ENCODE results near the gene TNFSF13. TPM values are rescaled to one million over a fixed set of nuclear protein-coding genes. Genes with fewer than 3 reads are reported as not detected.
A peak's percentile ranks its signal among the peaks of the same experiment; 100 is the strongest.

TNFSF13 gene
- total and polyA plus RNA-seq, 2 of the 8 experiments (the other 6 are each of a cell fraction or from before 2014, with no cell fraction given): 2.1 to 2.6 TPM

DNA sequence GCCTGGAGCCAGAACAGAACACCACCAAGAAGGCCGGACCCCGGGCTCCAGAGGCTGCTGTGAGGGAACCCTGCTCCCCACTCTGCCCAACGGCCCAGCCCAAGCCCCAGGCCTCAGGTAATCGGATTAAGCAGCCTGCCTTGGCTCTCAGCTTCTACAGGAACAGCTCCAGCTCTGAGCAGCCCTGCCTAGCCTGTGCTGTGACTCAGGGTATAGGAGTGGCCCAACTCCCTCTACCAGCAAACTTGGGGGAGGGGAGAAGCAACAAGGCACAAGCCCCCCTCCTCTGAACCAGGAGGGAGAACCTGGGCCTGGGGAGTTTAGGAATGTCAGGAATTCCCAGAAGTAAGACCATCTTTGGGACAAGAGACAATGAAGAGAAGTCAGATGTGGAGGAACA lies 32.2 kb downstream of the TNFSF13 start:
- Histone ChIP-seq H2BK20ac (ENCODE audit: low read length) (no peak overlapping the region), H3K9me3 (ENCODE audit: insufficient read depth in 2 of 2, low read depth in 1 of 2, low read length in 1 of 2) (no peaks in the 10 kb centered on the region), H3K23ac (ENCODE audit: insufficient read length) (no peak overlapping the region), H3K23me2 (ENCODE audit: low read depth, low read length) (peaks cover 15% of the 10 kb centered on the region; the same call in 1 of the 2 replicates), H2BK120ac (replicated peaks; ENCODE audit: low read depth, low read length) (no peak overlapping the region), H3K27ac (ENCODE audit: low read depth, low read length) (peak overlapping the region; percentile 87), H3K9ac (replicated peaks in 1 of 4; ENCODE audit: extremely low read depth in 1 of 4, low read depth in 3 of 4, low read length in 3 of 4) (no peak overlapping the region; a peak in 1 of 7 replicates), H4K20me1 (replicated peaks in 1 of 2; ENCODE audit: control insufficient read depth in 1 of 2, insufficient read depth in 2 of 2, low read length in 2 of 2) (peaks cover 0 to 2% of the 10 kb centered on the region in 2 experiments), H2BK15ac (ENCODE audit: low read length) (no peak overlapping the region), H3K18ac (ENCODE audit: extremely low read depth, low read length) (peak overlapping the region; percentile 56; the same call in 1 of the 2 replicates), H3K14ac (ENCODE audit: insufficient read length) (no peak overlapping the region), H2AFZ (ENCODE audit: low read length) (no peak overlapping the region), H3K4ac (replicated peaks; ENCODE audit: insufficient read length, low read depth, low read length) (no peak overlapping the region), H3K56ac (replicated peaks; ENCODE audit: insufficient read length, low read depth, low read length) (no peak overlapping the region), H3K27me3 (replicated peaks in 1 of 4; ENCODE audit: control insufficient read depth in 3 of 4, extremely low read depth in 1 of 4, insufficient read depth in 3 of 4, low read length in 3 of 4) (no peaks in the 10 kb centered on the region), H3K4me2 (ENCODE audit: insufficient read depth in 1 of 2, low read depth in 2 of 2, low read length in 2 of 2) (peak overlapping the region; percentile 49 to 71), H4K91ac (replicated peaks; ENCODE audit: insufficient read length, low read length) (no peak overlapping the region), H3K4me3 (ENCODE audit: extremely low read depth in 1 of 4, insufficient read depth in 2 of 4, low read depth in 3 of 4, low read length in 4 of 4) (peak overlapping the region in 2 of 4 experiments; percentile 18 to 29; a peak in 3 of 8 replicates), H2BK5ac (ENCODE audit: low read depth, low read length) (peak overlapping the region; percentile 81; the same call in 1 of the 2 replicates), H3K79me1 (ENCODE audit: low read depth, low read length) (no peaks in the 10 kb centered on the region; the same call in none of the 2 replicates), H3K79me2 (ENCODE audit: control insufficient read depth in 1 of 2, insufficient read depth in 2 of 2, low read length in 2 of 2) (no peaks in the 10 kb centered on the region), H4K5ac (ENCODE audit: insufficient read length, low read depth, low read length) (no peak overlapping the region), H4K8ac (ENCODE audit: extremely low read depth, insufficient read depth, low read length) (no peak overlapping the region), H3K4me1 (replicated peaks in 1 of 4; ENCODE audit: control insufficient read depth in 3 of 4, insufficient read depth in 4 of 4, low read length in 3 of 4) (peaks cover 6 to 21% (median 18%) of the 10 kb centered on the region in 4 experiments), H3K36me3 (ENCODE audit: control insufficient read depth in 2 of 4, insufficient read depth in 4 of 4, low read length in 3 of 4) (peaks cover 15 to 53% (median 37%) of the 10 kb centered on the region in 4 experiments), H2BK12ac (ENCODE audit: low read depth, low read length) (peak overlapping the region; percentile 68; the same call in 1 of the 2 replicates), H2AK5ac (ENCODE audit: low read depth, low read length) (no peak overlapping the region)
- WGBS, 2 experiments (ENCODE audit: extremely low coverage in 1 of 2, insufficient coverage in 1 of 2, insufficient read length in 1 of 2, insufficient replicate concordance in 2 of 2, low coverage in 1 of 2, low lambda C conversion rate in 2 of 2, missing lambda C conversion rate in 1 of 2): 72% methylated on average over 4 of the region's 4 CpGs; no CpG with 5 or more reads in 1 of the 2 experiments
- no peak for TF ChIP-seq SIRT6 (IDR thresholded peaks at IDR 0.05; ENCODE audit: low read length)
- TF ChIP-seq SUZ12 (IDR thresholded peaks at IDR 0.05; ENCODE audit: low read length): no peak
- peak; percentile 81 for TF ChIP-seq TEAD4 (IDR thresholded peaks at IDR 0.05; ENCODE audit: low read depth, low read length)
- peak; percentile 42; the same call in 1 of the 2 replicates for TF ChIP-seq TAF1 (IDR thresholded peaks at IDR 0.05; ENCODE audit: low read depth, low read length)
- TF ChIP-seq TBP (IDR thresholded peaks at IDR 0.05; ENCODE audit: low read depth, low read length): peak; percentile 59; the same call in 1 of the 2 replicates
- TF ChIP-seq, protein P1, sequence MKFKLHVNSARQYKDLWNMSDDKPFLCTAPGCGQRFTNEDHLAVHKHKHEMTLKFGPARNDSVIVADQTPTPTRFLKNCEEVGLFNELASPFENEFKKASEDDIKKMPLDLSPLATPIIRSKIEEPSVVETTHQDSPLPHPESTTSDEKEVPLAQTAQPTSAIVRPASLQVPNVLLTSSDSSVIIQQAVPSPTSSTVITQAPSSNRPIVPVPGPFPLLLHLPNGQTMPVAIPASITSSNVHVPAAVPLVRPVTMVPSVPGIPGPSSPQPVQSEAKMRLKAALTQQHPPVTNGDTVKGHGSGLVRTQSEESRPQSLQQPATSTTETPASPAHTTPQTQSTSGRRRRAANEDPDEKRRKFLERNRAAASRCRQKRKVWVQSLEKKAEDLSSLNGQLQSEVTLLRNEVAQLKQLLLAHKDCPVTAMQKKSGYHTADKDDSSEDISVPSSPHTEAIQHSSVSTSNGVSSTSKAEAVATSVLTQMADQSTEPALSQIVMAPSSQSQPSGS (IDR thresholded peaks at IDR 0.05; ENCODE audit: low read length): peak; percentile 28; the same call in 1 of the 2 replicates
- peak; percentile 62; the same call in 1 of the 2 replicates for TF ChIP-seq SP1 (IDR thresholded peaks at IDR 0.05; ENCODE audit: low read depth, low read length)
- TF ChIP-seq CHD2 (IDR thresholded peaks at IDR 0.05; ENCODE audit: low read length): 0 out of 2 replicates have a peak, but pooled peaks have one; percentile 23
- TF ChIP-seq NANOG (IDR thresholded peaks at IDR 0.05; ENCODE audit: insufficient read depth, low read depth, low read length, poor library complexity, severe bottlenecking): no peak
- peak in 1 of 2 experiments; percentile 69; a peak in 1 of 3 replicates for TF ChIP-seq POLR2A (IDR thresholded peaks at IDR 0.05; ENCODE audit: control extremely low read depth in 1 of 2, low read depth in 2 of 2, low read length in 2 of 2)
- peak; percentile 60; the same call in 1 of the 2 replicates for TF ChIP-seq POLR2AphosphoS5 (IDR thresholded peaks at IDR 0.05; ENCODE audit: low read depth, low read length)
- ChIA-PET POLR2A (ENCODE audit: partially characterized antibody) (interaction anchor here (0.6 to 28.5 kb wide), 14 partner anchors 11 to 114 kb away, joined by 3 to 1144 read pairs (median 12); partner anchors contain the start of genes ATP1B2, CD68, EFNB3 and FXR2), CTCF (ENCODE audit: partially characterized antibody) (interaction anchor here (0.7 to 2.8 kb wide), 8 partner anchors 10 to 100 kb away, joined by 3 to 24 read pairs (median 15); partner anchors contain the start of genes FXR2 and SENP3)
- DNase-seq (ENCODE audit: low read depth in 1 of 2, low spot score in 2 of 2) (peak in 1 of 2 experiments; percentile 63), FAIRE-seq (peak; percentile 78)

All from H1 (cell line).